Measurements from ENCODE around the gene KDM1A.
"Not testable (repeated sequence)": the region's sequence is repeated elsewhere in the genome, so short reads cannot be mapped to it uniquely, and the experiment has no call there.

The KDM1A gene

GRCh38 chr1:22992384-22992783, 26.9 kb upstream of the KDM1A start:
- not testable (repeated sequence) for H3K9me3 ChIP-seq (replicated peaks; ENCODE audit: low read length); H3K9ac ChIP-seq (ENCODE audit: low read depth, low read length)

GRCh38 chr1:22993220-22993795, 26.0 kb upstream of the KDM1A start:
- not testable (repeated sequence) for H3K4me1 ChIP-seq (ENCODE audit: control insufficient read depth, insufficient read depth, low read length); H3K4me2 ChIP-seq (ENCODE audit: low read length); H3K4me3 ChIP-seq (ENCODE audit: low read length); H3K36me3 ChIP-seq (ENCODE audit: insufficient read depth, low read length); H3K9me3 ChIP-seq (replicated peaks; ENCODE audit: low read length); H3K27me3 ChIP-seq (ENCODE audit: control insufficient read depth, insufficient read depth, low read length); H3K9ac ChIP-seq (ENCODE audit: low read depth, low read length)

More at GRCh38 chr1:22992384-22992783, 26.9 kb upstream of the KDM1A start:
- H3K4me3 ChIP-seq (ENCODE audit: low read length); H3K27me3 ChIP-seq (ENCODE audit: control insufficient read depth, insufficient read depth, low read length); H3K4me2 ChIP-seq (ENCODE audit: low read length); H3K4me1 ChIP-seq (ENCODE audit: control insufficient read depth, insufficient read depth, low read length); H3K36me3 ChIP-seq (ENCODE audit: insufficient read depth, low read length): not testable (repeated sequence)

GRCh38 chr1:22995774-22996173, 23.5 kb upstream of the KDM1A start:
- Histone ChIP-seq H3K9ac (ENCODE audit: low read depth, low read length) (no peak overlapping the region), H3K9me3 (replicated peaks; ENCODE audit: low read length) (peaks cover 3% of the 10 kb centered on the region), H3K4me3 (ENCODE audit: low read length) (no peak overlapping the region), H3K4me1 (ENCODE audit: control insufficient read depth, insufficient read depth, low read length) (no peaks in the 10 kb centered on the region), H3K4me2 (ENCODE audit: low read length) (no peak overlapping the region), H3K36me3 (ENCODE audit: insufficient read depth, low read length) (no peaks in the 10 kb centered on the region), H3K27me3 (ENCODE audit: control insufficient read depth, insufficient read depth, low read length) (no peaks in the 10 kb centered on the region)

- not testable (repeated sequence) for H3K9ac ChIP-seq (ENCODE audit: low read depth, low read length); H3K4me1 ChIP-seq (ENCODE audit: control insufficient read depth, insufficient read depth, low read length); H3K27me3 ChIP-seq (ENCODE audit: control insufficient read depth, insufficient read depth, low read length); H3K4me3 ChIP-seq (ENCODE audit: low read length); H3K36me3 ChIP-seq (ENCODE audit: insufficient read depth, low read length); H3K9me3 ChIP-seq (replicated peaks; ENCODE audit: low read length); H3K4me2 ChIP-seq (ENCODE audit: low read length)
These were observed 21.7 kb upstream of the KDM1A start for GRCh38 chr1:22997528-22997927.

GRCh38 chr1:23000133-23000532, 19.1 kb upstream of the KDM1A start:
- not testable (repeated sequence) for H3K4me1 ChIP-seq (ENCODE audit: control insufficient read depth, insufficient read depth, low read length); H3K36me3 ChIP-seq (ENCODE audit: insufficient read depth, low read length); H3K9ac ChIP-seq (ENCODE audit: low read depth, low read length); H3K4me3 ChIP-seq (ENCODE audit: low read length); H3K4me2 ChIP-seq (ENCODE audit: low read length); H3K27me3 ChIP-seq (ENCODE audit: control insufficient read depth, insufficient read depth, low read length); H3K9me3 ChIP-seq (replicated peaks; ENCODE audit: low read length)

- H3K4me2 ChIP-seq (ENCODE audit: low read length); H3K9me3 ChIP-seq (replicated peaks; ENCODE audit: low read length); H3K9ac ChIP-seq (ENCODE audit: low read depth, low read length); H3K4me3 ChIP-seq (ENCODE audit: low read length); H3K4me1 ChIP-seq (ENCODE audit: control insufficient read depth, insufficient read depth, low read length); H3K36me3 ChIP-seq (ENCODE audit: insufficient read depth, low read length); H3K27me3 ChIP-seq (ENCODE audit: control insufficient read depth, insufficient read depth, low read length): not testable (repeated sequence)
These were observed 17.1 kb upstream of the KDM1A start for GRCh38 chr1:23002218-23002617.

- H3K27me3 ChIP-seq (ENCODE audit: control insufficient read depth, insufficient read depth, low read length), result peaks cover 8% of the 10 kb centered on the region
- H3K4me3 ChIP-seq (ENCODE audit: low read length), result no peak overlapping the region
- H3K4me2 ChIP-seq (ENCODE audit: low read length), result no peak overlapping the region
- H3K9ac ChIP-seq (ENCODE audit: low read depth, low read length), result no peak overlapping the region
- H3K9me3 ChIP-seq (replicated peaks; ENCODE audit: low read length), result no peaks in the 10 kb centered on the region
- no peaks in the 10 kb centered on the region for H3K4me1 ChIP-seq (ENCODE audit: control insufficient read depth, insufficient read depth, low read length)
- no peaks in the 10 kb centered on the region for H3K36me3 ChIP-seq (ENCODE audit: insufficient read depth, low read length)
These were observed 15.2 kb upstream of the KDM1A start for GRCh38 chr1:23004112-23004511.

- not testable (repeated sequence) for H3K4me3 ChIP-seq (ENCODE audit: low read length); H3K4me2 ChIP-seq (ENCODE audit: low read length); H3K9ac ChIP-seq (ENCODE audit: low read depth, low read length); H3K27me3 ChIP-seq (ENCODE audit: control insufficient read depth, insufficient read depth, low read length); H3K36me3 ChIP-seq (ENCODE audit: insufficient read depth, low read length); H3K9me3 ChIP-seq (replicated peaks; ENCODE audit: low read length); H3K4me1 ChIP-seq (ENCODE audit: control insufficient read depth, insufficient read depth, low read length)
These were observed 14.5 kb upstream of the KDM1A start for GRCh38 chr1:23004769-23005168.

GRCh38 chr1:23007106-23007505, 12.2 kb upstream of the KDM1A start:
- H3K4me1 ChIP-seq (ENCODE audit: control insufficient read depth, insufficient read depth, low read length), result peaks cover 13% of the 10 kb centered on the region
- H3K4me2 ChIP-seq (ENCODE audit: low read length), result no peak overlapping the region
- no peak overlapping the region for H3K9ac ChIP-seq (ENCODE audit: low read depth, low read length)
- no peaks in the 10 kb centered on the region for H3K9me3 ChIP-seq (replicated peaks; ENCODE audit: low read length)
- peaks cover 8% of the 10 kb centered on the region for H3K27me3 ChIP-seq (ENCODE audit: control insufficient read depth, insufficient read depth, low read length)
- H3K4me3 ChIP-seq (ENCODE audit: low read length), result no peak overlapping the region
- no peaks in the 10 kb centered on the region for H3K36me3 ChIP-seq (ENCODE audit: insufficient read depth, low read length)

GRCh38 chr1:23008901-23009300, 10.4 kb upstream of the KDM1A start:
- Histone ChIP-seq H3K9me3 (replicated peaks; ENCODE audit: low read length) (no peaks in the 10 kb centered on the region), H3K27me3 (ENCODE audit: control insufficient read depth, insufficient read depth, low read length) (no peaks in the 10 kb centered on the region), H3K4me2 (ENCODE audit: low read length) (no peak overlapping the region), H3K9ac (ENCODE audit: low read depth, low read length) (no peak overlapping the region), H3K4me3 (ENCODE audit: low read length) (no peak overlapping the region), H3K4me1 (ENCODE audit: control insufficient read depth, insufficient read depth, low read length) (peaks cover 13% of the 10 kb centered on the region), H3K36me3 (ENCODE audit: insufficient read depth, low read length) (no peaks in the 10 kb centered on the region)

- H3K4me2 ChIP-seq (ENCODE audit: low read length); H3K27me3 ChIP-seq (ENCODE audit: control insufficient read depth, insufficient read depth, low read length); H3K4me3 ChIP-seq (ENCODE audit: low read length); H3K9me3 ChIP-seq (replicated peaks; ENCODE audit: low read length); H3K36me3 ChIP-seq (ENCODE audit: insufficient read depth, low read length): not testable (repeated sequence)
- H3K4me1 ChIP-seq (ENCODE audit: control insufficient read depth, insufficient read depth, low read length), result peaks cover 13% of the 10 kb centered on the region
- H3K9ac ChIP-seq (ENCODE audit: low read depth, low read length), result peak overlapping the region; percentile 26
These were observed 9.2 kb upstream of the KDM1A start for GRCh38 chr1:23010025-23010424.

- Histone ChIP-seq H3K9me3 (replicated peaks; ENCODE audit: low read length) (no peaks in the 10 kb centered on the region), H3K9ac (ENCODE audit: low read depth, low read length) (no peak overlapping the region), H3K27me3 (ENCODE audit: control insufficient read depth, insufficient read depth, low read length) (no peaks in the 10 kb centered on the region), H3K36me3 (ENCODE audit: insufficient read depth, low read length) (no peaks in the 10 kb centered on the region), H3K4me2 (ENCODE audit: low read length) (no peak overlapping the region), H3K4me1 (ENCODE audit: control insufficient read depth, insufficient read depth, low read length) (peaks cover 13% of the 10 kb centered on the region), H3K4me3 (ENCODE audit: low read length) (no peak overlapping the region)
These were observed 5.6 kb upstream of the KDM1A start for GRCh38 chr1:23013657-23014056.

Data from skeletal muscle satellite cell (primary cell).